Stomach smooth muscle (tissue), 2 donors: ENCODE measurements around the gene AQP2.

Experiments
- H3K27ac ChIP-seq: one replicate; pipeline ENCODE4 v1.7.0; 2013; ENCODE audit warnings: mild to moderate bottlenecking, low read length, inconsistent platforms
- H3K27me3 ChIP-seq, 2 donors: one replicate each; pipeline ENCODE4 v1.7.0; 2013; ENCODE audit warnings: low read length in 2 of 2; ENCODE audit not compliant: insufficient read depth in 2 of 2, control insufficient read depth in 1 of 2
- H3K36me3 ChIP-seq, 2 donors: one replicate each; pipeline ENCODE4 v1.7.0; 2013; ENCODE audit warnings: low read length in 2 of 2; ENCODE audit not compliant: control insufficient read depth in 2 of 2, insufficient read depth in 2 of 2
- H3K4me1 ChIP-seq: one replicate; pipeline ENCODE4 v1.7.0; 2013; ENCODE audit warnings: low read length; ENCODE audit not compliant: control insufficient read depth, insufficient read depth
- H3K4me3 ChIP-seq, 2 donors: one replicate each; pipeline ENCODE4 v1.7.0; 2013; ENCODE audit warnings: low read length in 2 of 2
- H3K9ac ChIP-seq, 2 donors: one replicate each; pipeline ENCODE4 v1.7.0; 2013; ENCODE audit warnings: low read length in 2 of 2, mild to moderate bottlenecking in 1 of 2
- H3K9me3 ChIP-seq, 2 donors: one replicate each; pipeline ENCODE4 v1.7.0; 2013; ENCODE audit warnings: low read length in 2 of 2; ENCODE audit not compliant: control insufficient read depth in 2 of 2
- donor health status: healthy.
- donor health status: Pancreatic carcinoma.

The AQP2 gene, protein sequence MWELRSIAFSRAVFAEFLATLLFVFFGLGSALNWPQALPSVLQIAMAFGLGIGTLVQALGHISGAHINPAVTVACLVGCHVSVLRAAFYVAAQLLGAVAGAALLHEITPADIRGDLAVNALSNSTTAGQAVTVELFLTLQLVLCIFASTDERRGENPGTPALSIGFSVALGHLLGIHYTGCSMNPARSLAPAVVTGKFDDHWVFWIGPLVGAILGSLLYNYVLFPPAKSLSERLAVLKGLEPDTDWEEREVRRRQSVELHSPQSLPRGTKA

DNA sequence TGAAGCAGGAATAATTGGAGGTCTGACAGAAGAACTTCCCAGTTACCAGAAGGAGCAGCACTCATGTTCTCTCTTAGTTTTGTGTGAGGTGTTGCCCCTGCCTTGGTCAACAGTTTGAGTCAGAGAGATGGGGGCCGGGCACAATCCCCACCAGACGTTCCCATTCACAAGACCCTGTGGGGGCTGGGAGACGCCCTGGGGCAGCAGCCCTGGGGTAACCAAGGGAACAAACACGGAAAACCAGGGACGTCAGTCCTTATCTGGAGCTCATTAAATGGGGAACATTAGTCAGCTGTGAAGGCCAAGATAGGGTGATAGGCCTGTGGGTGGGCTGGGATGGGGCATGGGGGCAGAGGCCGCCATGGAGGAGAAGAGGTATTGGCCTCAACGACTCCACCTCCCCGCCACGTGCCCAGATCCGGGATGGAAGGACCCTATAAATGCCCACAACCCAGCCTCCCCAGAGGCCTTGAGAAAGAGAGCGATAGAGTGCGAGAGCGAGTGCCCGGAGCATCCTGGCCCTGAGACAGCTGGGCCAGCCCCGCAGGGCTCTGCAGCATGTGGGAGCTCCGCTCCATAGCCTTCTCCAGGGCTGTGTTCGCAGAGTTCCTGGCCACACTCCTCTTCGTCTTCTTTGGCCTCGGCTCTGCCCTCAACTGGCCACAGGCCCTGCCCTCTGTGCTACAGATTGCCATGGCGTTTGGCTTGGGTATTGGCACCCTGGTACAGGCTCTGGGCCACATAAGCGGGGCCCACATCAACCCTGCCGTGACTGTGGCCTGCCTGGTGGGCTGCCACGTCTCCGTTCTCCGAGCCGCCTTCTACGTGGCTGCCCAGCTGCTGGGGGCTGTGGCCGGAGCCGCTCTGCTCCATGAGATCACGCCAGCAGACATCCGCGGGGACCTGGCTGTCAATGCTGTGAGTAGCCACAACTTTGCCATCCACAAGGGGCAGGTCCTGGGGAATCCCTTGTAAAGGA, at the start of gene AQP2:
AQP2 (plus strand) TSS at position 465 of the 979 bp plus-strand sequence; CDS start at position 559, 94 bp downstream.
- peaks cover 19 to 22% of the 10 kb centered on the region in 2 donors for H3K27me3 ChIP-seq
- peaks cover 4% of the 10 kb centered on the region for H3K4me1 ChIP-seq
- H3K36me3 ChIP-seq = no peaks in the 10 kb centered on the region
- H3K27ac ChIP-seq = no peak within 1 kb of the TSS
- no peak within 1 kb of the TSS for H3K4me3 ChIP-seq
- H3K9ac ChIP-seq = no peak within 1 kb of the TSS
- H3K9me3 ChIP-seq = no peaks in the 10 kb centered on the region

DNA sequence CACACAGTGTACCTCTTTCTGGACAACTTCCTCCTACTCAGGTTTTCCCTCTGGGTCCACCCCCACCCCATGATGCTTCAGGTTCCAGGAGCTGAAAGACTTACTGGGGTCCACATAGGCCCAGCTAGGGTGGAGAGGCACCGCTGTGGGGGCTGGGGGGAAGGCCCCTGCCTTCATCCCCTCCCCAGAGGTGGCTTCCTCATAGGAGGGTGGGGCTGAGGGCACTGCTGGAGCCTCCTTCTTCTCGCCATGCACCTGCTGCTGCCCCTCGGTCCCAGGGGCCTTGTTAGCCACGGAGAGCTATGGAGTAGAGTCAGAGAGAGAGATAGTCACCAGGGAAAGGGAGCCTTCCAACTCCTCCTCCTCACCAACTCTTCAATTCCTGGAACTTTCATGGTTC, 49.5 kb upstream of the AQP2 start:
- no peak overlapping the region for H3K27ac ChIP-seq
- H3K4me3 ChIP-seq = no peak overlapping the region
- no peak overlapping the region for H3K9ac ChIP-seq
- H3K36me3 ChIP-seq = no peaks in the 10 kb centered on the region
- H3K9me3 ChIP-seq = no peaks in the 10 kb centered on the region
- H3K4me1 ChIP-seq = peaks cover 6% of the 10 kb centered on the region
- H3K27me3 ChIP-seq = peaks cover 7 to 10% of the 10 kb centered on the region in 2 donors

DNA sequence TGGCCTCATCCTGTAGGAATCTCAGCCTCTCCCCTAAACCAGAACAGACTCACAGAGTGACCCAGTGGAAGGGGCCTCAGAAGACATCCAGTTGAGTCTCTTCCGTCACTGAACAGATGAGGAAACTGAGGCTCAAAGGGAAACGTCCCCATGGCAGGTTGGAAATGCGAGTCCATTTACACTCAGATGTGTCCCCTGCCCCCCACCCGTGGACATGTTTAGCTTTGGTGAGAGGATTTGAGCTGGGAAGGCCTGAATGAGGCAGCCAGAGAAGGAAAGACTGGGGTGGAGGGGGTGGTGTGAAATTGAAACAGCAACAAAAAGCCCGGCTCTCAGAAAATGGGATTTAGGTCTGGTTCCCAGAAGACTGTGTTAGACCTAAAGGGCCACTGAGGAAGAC, 48.6 kb upstream of the AQP2 start:
- H3K27me3 ChIP-seq = peaks cover 7 to 10% of the 10 kb centered on the region in 2 donors
- H3K4me1 ChIP-seq = peaks cover 7% of the 10 kb centered on the region
- no peak overlapping the region for H3K9ac ChIP-seq
- H3K36me3 ChIP-seq = no peaks in the 10 kb centered on the region
- no peak overlapping the region for H3K27ac ChIP-seq
- no peaks in the 10 kb centered on the region for H3K9me3 ChIP-seq
- H3K4me3 ChIP-seq = no peak overlapping the region

DNA sequence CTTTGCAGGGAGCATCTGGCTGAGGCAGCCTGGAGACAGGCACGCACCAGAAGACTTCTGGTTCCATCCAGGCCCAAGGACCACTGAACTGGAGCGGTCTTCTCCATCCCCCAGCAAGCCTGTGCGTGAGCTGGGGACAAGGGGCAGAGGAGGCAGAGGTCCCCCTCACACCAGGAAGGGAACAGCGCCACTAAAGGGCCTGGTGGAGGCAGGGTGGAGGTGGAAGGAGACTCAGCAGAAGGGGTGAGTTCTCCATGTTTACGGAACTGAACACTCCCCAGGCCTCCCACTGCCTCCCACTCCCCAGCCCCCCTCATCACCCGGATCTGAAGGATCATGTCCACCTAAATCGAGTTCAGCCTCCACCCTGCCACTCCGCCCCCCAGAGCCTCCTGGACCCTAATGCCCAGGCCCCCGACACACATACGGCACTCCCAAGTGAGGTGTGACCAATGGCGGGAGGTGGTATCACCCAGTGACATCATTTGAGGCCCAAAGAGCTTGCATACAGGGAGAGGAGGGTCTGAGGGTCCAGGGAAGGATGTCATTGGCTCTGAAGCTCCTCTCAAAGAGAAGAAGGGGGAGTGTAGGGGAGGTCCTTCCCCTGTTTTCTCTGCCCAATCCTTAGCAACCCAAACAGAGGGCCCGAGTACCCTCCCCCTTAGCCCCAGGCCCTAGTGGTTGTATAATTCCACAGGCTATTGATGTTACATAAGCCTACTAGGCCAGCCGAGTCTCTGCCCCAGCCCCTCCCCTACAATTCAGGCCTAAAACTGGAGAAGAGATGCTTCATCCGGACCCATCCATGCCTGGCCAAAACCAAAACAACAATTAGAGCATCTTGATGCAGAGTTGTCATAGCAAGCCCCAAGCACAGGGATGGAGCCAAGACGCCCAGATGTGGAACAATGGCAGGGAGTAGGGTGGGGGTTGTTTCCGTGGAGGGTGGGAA, 47.9 kb upstream of the AQP2 start:
- Histone ChIP-seq H3K9me3 (no peaks in the 10 kb centered on the region), H3K4me3 (peak overlapping the region in 1 of 2 donors; percentile 40), H3K9ac (peak overlapping the region in 1 of 2 donors; percentile 5), H3K27ac (no peak overlapping the region), H3K36me3 (no peaks in the 10 kb centered on the region), H3K4me1 (peaks cover 7% of the 10 kb centered on the region), H3K27me3 (peaks cover 7 to 10% of the 10 kb centered on the region in 2 donors)

DNA sequence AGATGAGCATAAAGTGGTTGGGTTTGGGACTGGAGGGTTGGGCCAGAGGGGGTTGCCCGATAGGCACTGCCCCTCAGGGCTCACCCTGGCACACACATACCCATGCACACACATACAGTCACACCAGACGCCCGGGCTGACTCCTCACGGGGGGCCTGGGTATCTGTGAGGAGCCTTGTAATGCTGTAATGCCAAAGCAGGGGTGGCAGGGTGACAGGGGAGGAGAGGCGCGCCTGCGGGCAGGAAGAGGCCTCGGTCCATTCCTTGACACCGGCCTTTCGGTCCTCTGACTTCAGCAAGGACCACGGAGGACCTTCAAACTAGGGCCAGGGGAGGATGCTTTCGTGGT, 47.2 kb upstream of the AQP2 start:
- peak overlapping the region in 1 of 2 donors; percentile 40 for H3K4me3 ChIP-seq
- no peak overlapping the region for H3K27ac ChIP-seq
- no peaks in the 10 kb centered on the region for H3K36me3 ChIP-seq
- H3K27me3 ChIP-seq = peaks cover 7 to 10% of the 10 kb centered on the region in 2 donors
- H3K9ac ChIP-seq = no peak overlapping the region
- no peaks in the 10 kb centered on the region for H3K9me3 ChIP-seq
- peaks cover 7% of the 10 kb centered on the region for H3K4me1 ChIP-seq

DNA sequence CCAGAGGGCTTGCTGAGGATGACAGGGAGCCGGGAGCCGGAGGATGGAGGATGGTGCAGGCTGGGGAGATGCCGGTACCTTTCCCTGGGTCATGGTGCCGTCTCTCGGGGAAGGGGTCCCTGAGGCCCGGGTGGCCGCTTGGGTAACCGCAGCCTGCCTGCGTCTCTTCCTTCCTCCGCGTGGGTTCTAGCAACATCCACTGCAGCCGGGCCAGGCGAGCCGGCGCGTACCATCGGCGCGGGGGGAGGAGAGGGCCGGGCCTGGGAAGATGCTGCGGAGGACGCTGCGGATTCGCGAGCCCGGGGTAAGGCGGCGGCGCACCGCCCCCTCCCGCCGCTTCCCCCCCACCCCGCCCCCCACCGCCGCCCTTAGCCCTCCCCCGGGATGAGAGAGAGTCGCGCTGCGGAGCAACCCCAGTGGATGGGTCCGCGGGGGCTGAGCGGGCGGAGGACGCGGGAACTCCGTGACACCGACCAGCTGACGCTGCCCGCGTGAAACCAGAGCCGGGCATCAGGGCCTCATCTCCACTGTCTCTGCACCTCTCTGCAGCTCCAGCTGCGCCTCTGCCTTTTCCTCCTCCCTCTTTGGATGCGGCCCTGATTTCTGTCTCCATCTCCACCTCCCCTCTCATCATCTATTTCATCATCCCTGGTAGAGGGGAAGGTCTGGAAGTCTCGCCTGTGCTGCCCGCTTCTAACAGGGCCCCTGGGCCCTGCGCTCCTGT, 46.7 kb upstream of the AQP2 start, which contains the start of gene FAIM2:
FAIM2 (minus strand) TSS at position 201 of the 724 bp plus-strand sequence; CDS start at position 93, 108 bp downstream.
- H3K27me3 ChIP-seq = peaks cover 7 to 10% of the 10 kb centered on the region in 2 donors
- H3K4me1 ChIP-seq = peaks cover 7% of the 10 kb centered on the region
- H3K36me3 ChIP-seq = no peaks in the 10 kb centered on the region
- peak within 1 kb of the TSS; percentile 5 to 51 for H3K9ac ChIP-seq
- H3K9me3 ChIP-seq = no peaks in the 10 kb centered on the region
- peak within 1 kb of the TSS in 1 of 2 donors; percentile 61 for H3K4me3 ChIP-seq
- no peak within 1 kb of the TSS for H3K27ac ChIP-seq

DNA sequence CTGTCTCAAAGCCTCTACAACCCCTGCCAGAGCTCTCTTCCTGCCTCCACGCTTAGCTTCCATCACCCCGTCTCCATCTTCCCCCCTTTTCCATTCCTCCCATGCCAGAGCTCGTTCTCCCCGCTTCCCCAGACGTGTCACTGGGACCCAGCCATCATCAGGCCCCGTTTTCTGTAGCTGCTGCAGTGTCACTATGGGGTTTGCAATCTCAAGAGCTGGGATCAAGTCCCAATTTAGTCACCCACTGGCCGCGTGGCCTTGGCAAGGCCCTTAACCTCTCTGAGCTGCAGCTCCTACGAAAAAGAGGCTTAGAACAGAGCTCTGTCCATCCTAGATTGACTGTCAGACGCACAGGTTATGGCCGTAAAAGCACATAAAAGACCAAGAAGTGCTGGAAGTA, 45.9 kb upstream of the AQP2 start:
- no peak overlapping the region for H3K27ac ChIP-seq
- peak overlapping the region in 1 of 2 donors; percentile 61 for H3K4me3 ChIP-seq
- H3K9me3 ChIP-seq = no peaks in the 10 kb centered on the region
- H3K36me3 ChIP-seq = no peaks in the 10 kb centered on the region
- peaks cover 7% of the 10 kb centered on the region for H3K4me1 ChIP-seq
- H3K27me3 ChIP-seq = peaks cover 3 to 12% of the 10 kb centered on the region in 2 donors
- H3K9ac ChIP-seq = no peak overlapping the region

DNA sequence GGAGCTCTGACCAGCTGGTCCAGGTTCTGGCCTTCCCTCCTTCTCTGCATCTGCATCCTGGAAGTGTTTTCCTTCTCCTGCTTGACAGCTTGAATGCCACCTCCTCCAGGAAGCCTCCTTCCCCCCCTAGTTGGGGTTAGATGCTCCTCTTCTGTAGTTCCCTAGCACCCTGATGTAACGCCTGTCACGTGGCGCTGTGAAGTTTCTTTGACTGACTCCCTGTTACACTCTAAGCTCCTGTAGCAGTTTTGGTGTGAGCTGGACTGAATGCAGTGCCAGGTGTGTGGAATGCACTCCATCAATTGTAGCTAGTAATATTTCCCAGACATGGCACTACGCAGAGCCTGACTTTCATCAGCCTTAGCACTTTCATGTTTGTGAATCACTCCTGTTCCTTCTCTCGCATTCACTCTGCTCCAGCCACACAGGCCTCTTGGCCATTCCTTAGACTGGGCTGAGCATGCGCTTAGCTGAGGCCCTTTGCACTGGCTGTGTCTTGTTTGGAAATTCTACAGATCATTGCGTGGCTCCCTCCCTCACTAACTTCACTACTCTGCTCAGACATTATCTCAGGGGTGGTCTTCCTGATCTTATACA, 44.7 kb upstream of the AQP2 start:
- H3K36me3 ChIP-seq = no peaks in the 10 kb centered on the region
- H3K9me3 ChIP-seq = no peaks in the 10 kb centered on the region
- H3K4me3 ChIP-seq = no peak overlapping the region
- H3K9ac ChIP-seq = peak overlapping the region in 1 of 2 donors; percentile 10
- peaks cover 0 to 8% of the 10 kb centered on the region in 2 donors for H3K27me3 ChIP-seq
- peaks cover 7% of the 10 kb centered on the region for H3K4me1 ChIP-seq
- H3K27ac ChIP-seq = peak overlapping the region; percentile 6

DNA sequence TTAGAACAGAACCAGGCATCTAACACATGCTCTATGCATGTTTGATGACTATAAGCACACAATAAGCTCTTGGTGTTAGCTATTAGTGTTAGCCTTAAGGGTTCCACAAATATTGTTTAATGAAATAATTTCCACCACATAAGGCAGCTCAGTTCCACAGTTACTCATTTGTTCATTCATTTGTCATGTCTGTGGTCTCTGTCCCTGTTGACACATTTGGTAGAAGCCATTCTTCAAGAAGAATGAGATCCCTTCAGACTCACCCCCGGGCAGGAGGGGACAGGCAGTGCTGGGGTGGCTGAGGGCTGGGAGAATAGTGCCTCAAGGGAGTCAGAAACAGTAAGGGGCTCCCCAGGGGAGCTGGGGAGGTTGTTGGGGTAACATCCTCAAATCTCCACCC, 43.2 kb upstream of the AQP2 start:
- Histone ChIP-seq H3K4me1 (peaks cover 7% of the 10 kb centered on the region), H3K4me3 (no peak overlapping the region), H3K36me3 (no peaks in the 10 kb centered on the region), H3K27ac (no peak overlapping the region), H3K27me3 (peaks cover 0 to 6% of the 10 kb centered on the region in 2 donors), H3K9ac (no peak overlapping the region), H3K9me3 (no peaks in the 10 kb centered on the region)
